Gastroesophageal sphincter (tissue), 3 donors: Measurements from ENCODE around the gene CCDC57.

Experiments used
- CTCF ChIP-seq, 4 experiments: fragments of 200-600 bp in 2 of 4; fragments of 450-650 bp in 2 of 4; sonication (generic) in 1 of 4; IDR thresholded peaks; one replicate each; pipeline ENCODE4 v1.5.1; 2017 to 2019; ENCODE audit warnings: antibody characterized with exemption in 4 of 4, mild to moderate bottlenecking in 2 of 4, moderate library complexity in 2 of 4
- POLR2AphosphoS5 ChIP-seq: sonication (generic); formaldehyde crosslinking; IDR thresholded peaks from one replicate; pipeline ENCODE4 v1.6.1; 2017; ENCODE audit warnings: antibody characterized with exemption

GRCh38 chr17:82121660-82122629 is 90.7 kb downstream of the CCDC57 start:
- TF ChIP-seq CTCF (IDR thresholded peaks at IDR 0.05) (no peak), POLR2AphosphoS5 (no peak)
